Glutamatergic neuron (in vitro differentiated cells): ENCODE results near the gene TUT4. TPM values are rescaled to one million over a fixed set of nuclear protein-coding genes. Genes with fewer than 3 reads are reported as not detected.

Source experiments
- DNase-seq: peaks from one replicate; pipeline ENCODE4 v3.0.0; 2022
- H3K27ac Mint-ChIP-seq: one replicate; pipeline ENCODE4 v1.8.0; 2020; ENCODE audit warnings: mild to moderate bottlenecking, mixed read lengths, inconsistent platforms; ENCODE audit not compliant: unreplicated experiment
- H3K27me3 Mint-ChIP-seq: one replicate; pipeline ENCODE4 v1.8.0; 2020; ENCODE audit warnings: mild to moderate bottlenecking, moderate library complexity, mixed read lengths, inconsistent platforms; ENCODE audit not compliant: unreplicated experiment
- H3K36me3 Mint-ChIP-seq: one replicate; pipeline ENCODE4 v1.8.0; 2020; ENCODE audit warnings: mild to moderate bottlenecking, mixed read lengths, inconsistent platforms; ENCODE audit not compliant: unreplicated experiment
- H3K4me1 Mint-ChIP-seq: one replicate; pipeline ENCODE4 v1.8.0; 2020; ENCODE audit warnings: mild to moderate bottlenecking, low read depth, mixed read lengths, inconsistent platforms; ENCODE audit not compliant: unreplicated experiment
- H3K4me3 Mint-ChIP-seq: one replicate; pipeline ENCODE4 v1.8.0; 2020; ENCODE audit warnings: mild to moderate bottlenecking, mixed read lengths, inconsistent platforms; ENCODE audit not compliant: unreplicated experiment
- H3K9me3 Mint-ChIP-seq: one replicate; pipeline ENCODE4 v1.8.0; 2020; ENCODE audit warnings: mild to moderate bottlenecking, moderate library complexity, mixed read lengths, inconsistent platforms; ENCODE audit not compliant: unreplicated experiment
- total RNA-seq: library from RNA; stranded (reverse); fragmentation: NEBNext Ultra II Directional; extraction: Animal tissue kit (Norgen Biotek cat#: 25700); gene quantifications from one replicate; pipeline ENCODE4 v1.2.1, GENCODE V29; 2021; ENCODE audit not compliant: unreplicated experiment
- TF ChIP-seq, protein P1 (sequence below): fragments of 200-600 bp; sonication (generic); IDR thresholded peaks from one replicate; pipeline ENCODE4 v1.5.0; 2021; ENCODE audit not compliant: partially characterized antibody, unreplicated experiment

Gene TUT4
- total RNA-seq, 1 donor from 2014 or later, result 70.8 TPM

GRCh38 chr1:52506920-52507546, 45.9 kb downstream of the TUT4 start:
- Mint-ChIP-seq H3K4me3 (no peak overlapping the region), H3K36me3 (no peaks in the 10 kb centered on the region), H3K27me3 (no peaks in the 10 kb centered on the region), H3K27ac (no peak overlapping the region), H3K4me1 (no peaks in the 10 kb centered on the region), H3K9me3 (no peaks in the 10 kb centered on the region)
- DNase-seq, result no peak
- TF ChIP-seq, protein P1, sequence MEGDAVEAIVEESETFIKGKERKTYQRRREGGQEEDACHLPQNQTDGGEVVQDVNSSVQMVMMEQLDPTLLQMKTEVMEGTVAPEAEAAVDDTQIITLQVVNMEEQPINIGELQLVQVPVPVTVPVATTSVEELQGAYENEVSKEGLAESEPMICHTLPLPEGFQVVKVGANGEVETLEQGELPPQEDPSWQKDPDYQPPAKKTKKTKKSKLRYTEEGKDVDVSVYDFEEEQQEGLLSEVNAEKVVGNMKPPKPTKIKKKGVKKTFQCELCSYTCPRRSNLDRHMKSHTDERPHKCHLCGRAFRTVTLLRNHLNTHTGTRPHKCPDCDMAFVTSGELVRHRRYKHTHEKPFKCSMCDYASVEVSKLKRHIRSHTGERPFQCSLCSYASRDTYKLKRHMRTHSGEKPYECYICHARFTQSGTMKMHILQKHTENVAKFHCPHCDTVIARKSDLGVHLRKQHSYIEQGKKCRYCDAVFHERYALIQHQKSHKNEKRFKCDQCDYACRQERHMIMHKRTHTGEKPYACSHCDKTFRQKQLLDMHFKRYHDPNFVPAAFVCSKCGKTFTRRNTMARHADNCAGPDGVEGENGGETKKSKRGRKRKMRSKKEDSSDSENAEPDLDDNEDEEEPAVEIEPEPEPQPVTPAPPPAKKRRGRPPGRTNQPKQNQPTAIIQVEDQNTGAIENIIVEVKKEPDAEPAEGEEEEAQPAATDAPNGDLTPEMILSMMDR, result no peak

GRCh38 chr1:52506349-52506748, 46.5 kb downstream of the TUT4 start:
- no peak overlapping the region for H3K4me3 Mint-ChIP-seq
- TF ChIP-seq, protein P1, result no peak
- H3K27ac Mint-ChIP-seq, result no peak overlapping the region
- no peaks in the 10 kb centered on the region for H3K4me1 Mint-ChIP-seq
- H3K36me3 Mint-ChIP-seq, result no peaks in the 10 kb centered on the region
- H3K9me3 Mint-ChIP-seq, result no peaks in the 10 kb centered on the region
- no peaks in the 10 kb centered on the region for H3K27me3 Mint-ChIP-seq
- no peak for DNase-seq

GRCh38 chr1:52504720-52505119, 48.2 kb downstream of the TUT4 start:
- Mint-ChIP-seq H3K9me3 (no peaks in the 10 kb centered on the region), H3K27ac (no peak overlapping the region), H3K36me3 (no peaks in the 10 kb centered on the region), H3K27me3 (no peaks in the 10 kb centered on the region), H3K4me1 (no peaks in the 10 kb centered on the region), H3K4me3 (no peak overlapping the region)
- no peak for DNase-seq
- TF ChIP-seq, protein P1, result no peak

GRCh38 chr1:52503706-52504105, 49.2 kb downstream of the TUT4 start:
- Mint-ChIP-seq H3K27me3 (no peaks in the 10 kb centered on the region), H3K4me1 (no peaks in the 10 kb centered on the region), H3K36me3 (no peaks in the 10 kb centered on the region), H3K9me3 (no peaks in the 10 kb centered on the region), H3K4me3 (no peak overlapping the region), H3K27ac (no peak overlapping the region)
- no peak for DNase-seq
- TF ChIP-seq, protein P1, result no peak

- no peak for DNase-seq
- no peaks in the 10 kb centered on the region for H3K4me1 Mint-ChIP-seq
- no peaks in the 10 kb centered on the region for H3K9me3 Mint-ChIP-seq
- no peaks in the 10 kb centered on the region for H3K27me3 Mint-ChIP-seq
- TF ChIP-seq, protein P1, result no peak
- H3K36me3 Mint-ChIP-seq, result no peaks in the 10 kb centered on the region
- no peak overlapping the region for H3K4me3 Mint-ChIP-seq
- H3K27ac Mint-ChIP-seq, result no peak overlapping the region
Measured at GRCh38 chr1:52502789-52503188, 50.1 kb downstream of the TUT4 start.
